Glomerular endothelial cell (primary cell): Measurements from ENCODE around the gene SH3BP2. TPM values are rescaled to one million over a fixed set of nuclear protein-coding genes. Genes with fewer than 3 reads are reported as not detected.

ENCODE experiments used
- DNase-seq: peaks from one replicate; pipeline ENCODE4 v3.0.0-alpha.2; 2011; ENCODE audit warnings: low read depth, low spot score; ENCODE audit errors: extremely low read depth
- total RNA-seq: library from RNA; depleted of rRNA; stranded (reverse); fragments of >200 nt; gene quantifications from 2 replicates; pipeline ENCODE4 v1.2.3, GENCODE V29; 2015

The SH3BP2 gene
- total RNA-seq, 1 donor from 2014 or later, result 69.8 TPM

GRCh38 chr4:2847302-2847871, 54.5 kb downstream of the SH3BP2 start:
- no peak for DNase-seq

GRCh38 chr4:2848449-2848848, 55.6 kb downstream of the SH3BP2 start:
- DNase-seq, result no peak

GRCh38 chr4:2849267-2850152, 56.6 kb downstream of the SH3BP2 start:
- no peak for DNase-seq

- no peak for DNase-seq
Measured at GRCh38 chr4:2850966-2851798, 58.3 kb downstream of the SH3BP2 start.

DNA sequence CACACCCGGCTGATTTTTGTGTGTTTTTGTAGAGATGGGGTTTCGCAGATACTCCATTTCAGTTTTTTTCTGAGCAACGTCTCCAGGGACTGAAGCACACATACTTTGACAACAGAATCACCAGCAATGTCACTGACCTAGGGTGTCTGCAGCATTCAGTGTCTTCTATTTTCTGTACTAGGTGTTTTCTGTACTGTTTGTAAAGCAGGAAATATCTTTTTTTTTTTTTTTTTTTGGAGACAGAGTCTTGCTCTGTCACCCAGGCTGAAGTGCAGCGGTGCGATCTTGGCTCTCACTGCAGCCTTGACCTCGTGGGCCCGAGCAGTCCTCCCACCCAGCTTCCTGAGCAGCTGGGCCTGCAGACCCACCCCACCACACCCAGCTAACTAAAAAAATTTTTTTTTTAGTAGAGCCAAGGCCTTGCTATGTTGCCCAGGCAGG, 59.6 kb downstream of the SH3BP2 start:
- DNase-seq, result no peak

- no peak for DNase-seq
Measured at GRCh38 chr4:2855584-2855983, 62.7 kb downstream of the SH3BP2 start.

DNA sequence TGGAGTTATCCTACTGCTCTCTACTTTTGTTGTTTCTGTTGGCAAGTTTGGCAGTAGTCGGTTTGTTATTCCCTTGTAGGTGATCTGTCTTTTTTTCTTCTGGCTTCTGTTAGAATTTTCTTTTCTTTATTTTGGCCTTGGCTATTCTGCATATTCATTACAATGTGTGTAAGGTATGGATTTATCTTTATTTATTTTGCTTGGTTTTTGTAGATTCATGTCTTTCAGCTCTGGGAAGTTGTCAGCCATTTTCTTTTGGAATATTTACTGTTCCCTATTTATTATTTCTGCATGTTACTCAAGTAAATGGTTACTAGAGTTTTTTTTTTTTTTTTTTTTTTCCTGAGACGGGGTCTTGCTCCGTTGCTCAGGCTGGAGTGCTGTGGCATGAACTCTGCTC, 63.4 kb downstream of the SH3BP2 start:
- DNase-seq, result no peak

GRCh38 chr4:2857349-2857927, 64.6 kb downstream of the SH3BP2 start:
- no peak for DNase-seq

DNA sequence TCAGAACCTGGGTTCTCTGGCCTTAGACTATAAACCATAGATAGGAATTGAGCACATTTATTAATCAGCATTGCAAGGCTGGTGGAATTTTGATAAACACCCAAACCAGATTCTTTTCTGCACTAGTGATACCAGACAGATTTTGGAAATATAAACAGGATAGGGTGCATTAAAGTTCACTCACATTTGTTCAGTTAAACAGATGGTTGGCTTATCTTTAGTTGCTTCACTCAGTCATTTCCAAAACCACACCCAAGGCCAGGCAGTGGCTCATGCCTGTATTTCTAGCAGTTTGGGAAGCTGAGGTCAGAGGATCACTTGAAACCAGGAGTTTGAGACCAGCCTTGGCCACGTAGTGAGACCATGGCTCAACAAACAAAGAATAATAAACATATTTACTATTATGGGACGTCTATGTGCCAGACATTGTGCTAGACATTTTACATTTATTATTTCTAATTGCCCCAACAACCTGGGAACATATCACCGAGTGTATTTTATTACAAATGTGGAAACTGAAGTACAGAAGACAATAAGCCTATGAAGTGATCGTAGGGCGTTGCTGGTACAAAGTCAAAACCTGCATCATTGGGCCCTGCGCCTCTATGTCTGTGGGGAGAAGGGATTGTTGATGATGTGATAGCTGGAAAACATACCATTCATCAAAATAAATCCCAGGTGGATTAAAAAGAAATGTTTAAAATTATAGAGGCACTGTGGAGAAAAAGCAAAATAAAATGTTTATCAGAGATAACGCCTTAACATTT, 65.7 kb downstream of the SH3BP2 start:
- DNase-seq, result no peak

GRCh38 chr4:2859514-2859913, 66.6 kb downstream of the SH3BP2 start:
- DNase-seq, result no peak

DNA sequence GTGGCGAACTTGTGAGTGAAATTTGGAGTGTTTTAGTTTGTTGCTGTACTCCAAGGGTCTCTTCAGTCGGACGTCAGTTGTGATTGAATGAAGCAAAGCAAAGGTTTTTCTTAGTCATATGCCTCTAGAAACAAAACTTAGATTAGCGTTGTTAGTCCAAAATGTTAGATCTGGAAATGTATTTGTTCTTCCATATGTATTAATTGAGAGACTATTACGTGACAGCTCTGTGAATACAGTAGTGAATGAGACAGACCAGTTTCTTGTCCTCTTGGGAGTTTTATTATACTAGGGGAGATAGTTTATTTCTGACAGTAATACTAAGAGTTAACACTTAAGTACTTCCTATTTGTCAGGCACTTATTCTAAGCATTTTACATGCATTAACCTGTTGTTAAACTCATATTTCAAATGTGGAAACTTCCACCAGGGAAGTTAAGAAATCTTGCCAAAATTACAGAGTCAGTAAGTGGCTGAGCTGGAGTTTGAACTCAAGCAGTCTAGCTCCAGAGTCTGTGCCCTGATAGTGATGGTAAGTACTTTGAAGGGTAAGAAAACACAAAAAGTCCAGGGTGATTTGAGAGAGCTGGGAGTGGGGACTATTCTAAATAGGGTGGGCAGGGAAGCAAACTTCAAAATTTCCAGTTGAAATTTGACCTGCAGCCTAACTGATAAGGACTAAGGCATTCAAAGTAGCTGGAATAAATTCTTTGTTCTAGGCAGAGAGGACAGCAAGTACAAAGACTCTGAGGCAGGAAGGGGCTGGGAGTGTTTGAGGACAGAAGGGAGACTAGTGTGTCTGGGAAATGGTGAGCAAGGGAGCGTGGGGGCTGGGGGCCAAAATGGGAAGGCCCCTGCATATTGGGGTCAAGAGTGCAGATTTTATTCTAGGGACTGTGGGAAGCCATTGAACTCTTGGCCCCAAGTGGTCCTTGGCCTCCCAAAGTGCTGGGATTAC, 67.8 kb downstream of the SH3BP2 start:
- no peak for DNase-seq

DNA sequence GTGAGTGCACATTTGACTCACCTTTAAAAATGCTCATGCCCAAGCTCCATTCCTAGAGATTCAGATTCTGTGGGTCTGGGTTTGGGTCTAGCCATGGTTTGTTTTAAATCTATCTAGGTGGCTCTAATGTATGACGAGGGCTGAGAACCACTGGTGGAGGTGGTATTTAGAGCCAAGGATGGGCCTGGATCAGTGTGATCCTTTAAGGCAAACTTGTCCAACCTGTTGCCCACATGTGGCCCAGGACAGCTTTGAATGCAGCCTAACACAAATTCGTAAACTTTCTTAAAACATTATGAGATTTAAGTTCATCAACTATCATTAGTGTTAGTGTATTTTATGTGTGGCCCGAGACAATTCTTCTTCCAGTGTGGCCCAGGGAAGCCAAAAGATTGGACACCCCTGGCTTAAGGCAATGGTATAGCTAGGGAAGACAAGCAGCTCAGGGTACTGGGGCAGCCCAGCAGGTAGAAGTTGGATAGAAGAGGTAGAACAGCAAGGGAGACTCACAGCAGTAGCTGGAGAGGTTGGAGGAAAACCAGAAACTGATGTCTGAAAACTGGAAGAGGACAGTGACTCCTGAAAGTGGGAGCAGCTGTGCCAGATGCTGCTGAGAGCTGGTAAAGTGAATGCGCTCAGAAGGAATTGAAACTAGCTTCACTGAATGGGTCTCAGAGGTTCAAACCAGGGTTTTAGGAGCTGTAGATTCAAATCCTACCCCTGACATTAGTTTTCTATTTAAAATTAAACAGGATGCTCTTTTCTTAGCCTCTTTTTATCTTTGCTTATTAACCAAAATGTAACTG, 68.9 kb downstream of the SH3BP2 start:
- DNase-seq, result no peak

GRCh38 chr4:2862528-2862927, 69.6 kb downstream of the SH3BP2 start:
- DNase-seq, result no peak

GRCh38 chr4:2863649-2864048, 70.8 kb downstream of the SH3BP2 start:
- no peak for DNase-seq

- DNase-seq, result no peak
Measured at GRCh38 chr4:2865196-2865780, 72.4 kb downstream of the SH3BP2 start.

- DNase-seq, result no peak
Measured at GRCh38 chr4:2866160-2866861, 73.4 kb downstream of the SH3BP2 start.

- DNase-seq, result no peak
Measured at GRCh38 chr4:2866891-2867290, 74.0 kb downstream of the SH3BP2 start.
